ENCODE measurements around the gene PACSIN3. TPM values are rescaled to one million over a fixed set of nuclear protein-coding genes. Genes with fewer than 3 reads are reported as not detected.
A peak's percentile ranks its signal among the peaks of the same experiment; 100 is the strongest.

Gene PACSIN3
- total and polyA plus RNA-seq, 2 of the 13 experiments (the other 11 are each of a cell fraction or from before 2014, with no cell fraction given), result 47.9 to 93.3 TPM

DNA sequence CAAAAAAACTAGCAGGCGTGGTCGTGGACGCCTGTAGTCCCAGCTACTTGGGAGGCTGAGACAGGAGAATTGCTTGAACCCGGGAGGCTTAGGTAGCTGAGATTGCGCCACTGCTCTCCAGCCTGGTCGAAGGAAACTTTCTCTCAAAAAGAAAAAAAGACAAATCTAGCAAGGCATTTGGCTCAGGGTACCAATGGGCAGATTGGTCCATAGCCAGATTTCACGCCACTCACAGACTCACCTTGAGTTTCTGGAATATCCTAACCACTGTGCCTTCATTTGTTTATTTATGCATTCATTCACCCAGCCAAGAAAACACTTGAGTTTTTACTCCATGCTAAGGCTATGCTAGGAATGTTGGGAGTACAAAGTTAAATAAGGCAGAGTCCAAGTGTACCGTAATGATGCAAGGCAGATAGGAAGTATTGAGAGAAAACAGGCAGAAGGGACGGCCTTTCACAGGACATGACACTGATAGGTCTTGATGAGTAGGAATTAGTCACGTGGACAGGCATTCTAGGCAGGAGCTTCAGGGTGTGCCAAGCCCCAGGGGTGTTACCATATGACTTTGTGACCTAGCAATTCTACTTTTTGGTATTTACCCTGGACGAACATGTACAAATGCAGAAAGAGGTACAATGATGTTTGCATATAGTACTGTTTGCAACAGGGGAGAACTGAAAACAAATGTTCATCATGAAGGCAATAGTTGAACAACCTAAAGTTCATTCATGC, 3.0 kb upstream of the PACSIN3 start (continued):
- TF ChIP-seq ZNF333 (CRISPR knock-in tag; IDR thresholded peaks at IDR 0.05; ENCODE audit: borderline replicate concordance) (no peak), MAFG (CRISPR knock-in tag; IDR thresholded peaks at IDR 0.05) (no peak), GLI4 (CRISPR knock-in tag; IDR thresholded peaks at IDR 0.05; ENCODE audit: borderline replicate concordance) (no peak), PITX1 (CRISPR knock-in tag; IDR thresholded peaks at IDR 0.05) (no peak), RXRB (CRISPR knock-in tag; IDR thresholded peaks at IDR 0.05; ENCODE audit: borderline replicate concordance) (peak; percentile 96), ZNF484 (CRISPR knock-in tag; IDR thresholded peaks at IDR 0.05; ENCODE audit: borderline replicate concordance, low read depth) (no peak), HCFC1 (IDR thresholded peaks at IDR 0.05; ENCODE audit: low read depth, low read length) (no peak), U2AF1 (optimal IDR thresholded peaks at IDR 0.05; ENCODE audit: low read depth, low read length) (no peak), ZNF496 (CRISPR knock-in tag; IDR thresholded peaks at IDR 0.05; ENCODE audit: insufficient replicate concordance) (no peak), JDP2 (CRISPR knock-in tag; IDR thresholded peaks at IDR 0.05; ENCODE audit: borderline replicate concordance) (no peak; the same call in 1 of the 2 replicates), RFX3 (CRISPR knock-in tag; IDR thresholded peaks at IDR 0.05) (no peak), ZC3H13 (CRISPR knock-in tag; IDR thresholded peaks at IDR 0.05) (no peak), ZNF446 (CRISPR knock-in tag; IDR thresholded peaks at IDR 0.05) (no peak), ZSCAN20 (CRISPR knock-in tag; IDR thresholded peaks at IDR 0.05; ENCODE audit: borderline replicate concordance) (no peak), PHF21A (CRISPR knock-in tag; IDR thresholded peaks at IDR 0.05) (peak; percentile 95), CC2D1A (CRISPR knock-in tag; IDR thresholded peaks at IDR 0.05) (no peak), FLYWCH1 (CRISPR knock-in tag; IDR thresholded peaks at IDR 0.05) (no peak), SALL2 (CRISPR knock-in tag; IDR thresholded peaks at IDR 0.05) (no peak), PRPF4 (IDR thresholded peaks at IDR 0.05; ENCODE audit: low read depth, low read length, poor library complexity, severe bottlenecking) (no peak), ZNF17 (CRISPR knock-in tag; IDR thresholded peaks at IDR 0.05) (no peak)
- TF ChIP-seq, protein P1, sequence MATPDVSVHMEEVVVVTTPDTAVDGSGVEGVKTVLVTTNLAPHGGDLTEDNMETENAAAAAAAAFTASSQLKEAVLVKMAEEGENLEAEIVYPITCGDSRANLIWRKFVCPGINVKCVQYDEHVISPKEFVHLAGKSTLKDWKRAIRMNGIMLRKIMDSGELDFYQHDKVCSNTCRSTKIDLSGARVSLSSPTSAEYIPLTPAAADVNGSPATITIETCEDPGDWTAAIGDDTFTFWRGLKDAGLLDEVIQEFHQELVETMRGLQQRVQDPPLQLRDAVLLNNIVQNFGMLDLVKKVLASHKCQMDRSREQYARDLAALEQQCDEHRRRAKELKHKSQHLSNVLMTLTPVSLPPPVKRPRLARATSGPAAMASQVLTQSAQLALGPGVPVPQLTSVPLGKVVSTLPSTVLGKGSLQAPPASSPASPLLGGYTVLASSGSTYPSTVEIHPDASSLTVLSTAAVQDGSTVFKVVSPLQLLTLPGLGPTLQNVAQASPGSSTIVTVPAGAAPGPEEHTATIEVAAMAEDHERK (CRISPR knock-in tag; IDR thresholded peaks at IDR 0.05; ENCODE audit: low read depth), result no peak
- TF ChIP-seq, protein P2, sequence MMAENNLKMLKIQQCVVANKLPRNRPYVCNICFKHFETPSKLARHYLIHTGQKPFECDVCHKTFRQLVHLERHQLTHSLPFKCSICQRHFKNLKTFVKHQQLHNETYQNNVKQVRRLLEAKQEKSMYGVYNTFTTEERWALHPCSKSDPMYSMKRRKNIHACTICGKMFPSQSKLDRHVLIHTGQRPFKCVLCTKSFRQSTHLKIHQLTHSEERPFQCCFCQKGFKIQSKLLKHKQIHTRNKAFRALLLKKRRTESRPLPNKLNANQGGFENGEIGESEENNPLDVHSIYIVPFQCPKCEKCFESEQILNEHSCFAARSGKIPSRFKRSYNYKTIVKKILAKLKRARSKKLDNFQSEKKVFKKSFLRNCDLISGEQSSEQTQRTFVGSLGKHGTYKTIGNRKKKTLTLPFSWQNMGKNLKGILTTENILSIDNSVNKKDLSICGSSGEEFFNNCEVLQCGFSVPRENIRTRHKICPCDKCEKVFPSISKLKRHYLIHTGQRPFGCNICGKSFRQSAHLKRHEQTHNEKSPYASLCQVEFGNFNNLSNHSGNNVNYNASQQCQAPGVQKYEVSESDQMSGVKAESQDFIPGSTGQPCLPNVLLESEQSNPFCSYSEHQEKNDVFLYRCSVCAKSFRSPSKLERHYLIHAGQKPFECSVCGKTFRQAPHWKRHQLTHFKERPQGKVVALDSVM (CRISPR knock-in tag; IDR thresholded peaks at IDR 0.05), result no peak
